ENCODE results near the gene KRTDAP.

KRTDAP gene

DNA sequence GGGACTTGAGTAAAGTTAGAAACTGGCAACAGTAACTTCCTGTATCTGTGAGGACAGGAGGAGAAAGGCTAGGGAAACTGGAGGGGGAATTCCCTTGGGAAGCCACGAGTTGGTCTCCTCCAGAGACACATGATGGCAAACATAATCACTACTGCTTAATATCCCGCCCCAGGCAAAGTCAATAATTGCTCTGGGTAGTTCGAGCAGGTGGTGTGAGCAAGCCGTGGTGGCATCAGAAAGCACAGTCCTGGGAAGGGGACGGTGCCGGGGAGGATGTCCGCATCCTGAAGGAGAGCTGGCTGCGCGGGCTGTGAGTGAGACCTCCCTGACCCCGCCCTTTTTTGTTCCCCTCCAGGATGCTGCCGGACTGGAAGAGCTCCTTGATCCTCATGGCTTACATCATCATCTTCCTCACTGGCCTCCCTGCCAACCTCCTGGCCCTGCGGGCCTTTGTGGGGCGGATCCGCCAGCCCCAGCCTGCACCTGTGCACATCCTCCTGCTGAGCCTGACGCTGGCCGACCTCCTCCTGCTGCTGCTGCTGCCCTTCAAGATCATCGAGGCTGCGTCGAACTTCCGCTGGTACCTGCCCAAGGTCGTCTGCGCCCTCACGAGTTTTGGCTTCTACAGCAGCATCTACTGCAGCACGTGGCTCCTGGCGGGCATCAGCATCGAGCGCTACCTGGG, 40.8 kb downstream of the KRTDAP start:
- DNase-seq = no peak

DNA sequence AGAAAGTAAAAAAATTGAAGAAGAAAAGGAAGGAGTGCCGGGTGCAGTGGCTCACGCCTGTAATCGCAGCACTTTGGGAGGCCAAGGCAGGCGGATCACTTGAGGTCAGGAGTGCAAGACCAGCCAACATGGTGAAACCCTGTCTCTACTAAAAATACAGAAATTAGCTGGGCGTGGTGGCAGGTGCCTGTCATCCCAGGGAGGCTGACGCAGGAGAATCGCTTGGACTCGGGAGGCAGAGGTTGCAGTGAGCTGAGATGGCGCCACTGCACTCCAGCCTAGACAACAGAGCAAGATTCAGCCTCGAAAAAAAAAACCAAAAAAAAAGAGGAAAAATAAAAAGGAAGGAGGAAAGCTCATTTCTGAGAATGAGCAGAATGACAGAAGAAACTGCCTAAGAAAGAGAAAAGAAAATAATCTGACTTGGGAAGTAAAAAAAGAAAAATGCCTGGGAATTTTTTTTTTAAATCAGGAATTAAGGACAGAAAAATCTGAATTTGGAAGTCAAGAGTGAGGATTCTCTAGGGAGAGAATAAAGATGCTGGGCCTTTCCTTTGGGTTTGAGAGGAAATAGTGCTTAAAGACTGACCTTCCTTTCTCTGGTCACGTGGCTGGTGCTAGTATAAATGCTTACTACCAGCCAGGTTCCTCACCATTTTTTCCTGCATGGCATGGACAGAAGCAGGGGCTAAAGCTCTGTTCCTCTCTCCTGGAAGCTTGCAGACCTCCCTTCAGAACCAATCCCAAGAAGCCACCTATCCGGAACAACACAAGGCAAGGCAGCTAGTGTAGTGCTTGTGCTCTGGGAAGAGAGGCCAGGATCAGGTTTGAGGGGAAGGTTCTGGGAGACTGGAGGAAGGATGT, 42.4 kb downstream of the KRTDAP start, which contains the start of gene FFAR2:
Gene FFAR2, plus strand, starts transcription at position 652 of the 864 bp plus-strand sequence. CDS start 1,458 bp downstream, outside the sequence.
- DNase-seq = no peak

- DNase-seq = no peak
Measured at GRCh38 chr19:35445826-35446593, 44.3 kb downstream of the KRTDAP start.

GRCh38 chr19:35444735-35445134, 45.5 kb downstream of the KRTDAP start:
- DNase-seq = no peak

DNA sequence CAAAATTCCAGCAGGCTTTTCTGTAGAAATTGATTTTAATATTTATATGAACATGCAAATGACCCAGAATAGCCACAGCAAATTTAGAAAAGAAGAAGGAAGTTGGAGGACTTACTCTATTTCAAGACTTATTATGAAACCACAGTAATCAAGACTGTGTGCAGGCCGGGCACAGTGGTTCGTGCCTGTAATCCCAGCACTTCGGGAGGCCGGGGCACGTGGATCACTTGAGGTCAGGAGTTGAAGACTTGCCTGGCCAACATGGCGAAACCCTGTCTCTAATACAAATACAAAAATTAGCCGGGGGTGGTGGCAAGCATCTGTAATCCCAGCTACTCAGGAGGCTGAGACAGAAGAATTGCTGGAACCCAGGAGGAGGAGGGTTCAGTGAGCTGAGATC, 48.2 kb downstream of the KRTDAP start:
- no peak for DNase-seq

GRCh38 chr19:35439921-35440320, 50.3 kb downstream of the KRTDAP start:
- DNase-seq = no peak

GRCh38 chr19:35438527-35438926, 51.7 kb downstream of the KRTDAP start:
- no peak for DNase-seq

DNA sequence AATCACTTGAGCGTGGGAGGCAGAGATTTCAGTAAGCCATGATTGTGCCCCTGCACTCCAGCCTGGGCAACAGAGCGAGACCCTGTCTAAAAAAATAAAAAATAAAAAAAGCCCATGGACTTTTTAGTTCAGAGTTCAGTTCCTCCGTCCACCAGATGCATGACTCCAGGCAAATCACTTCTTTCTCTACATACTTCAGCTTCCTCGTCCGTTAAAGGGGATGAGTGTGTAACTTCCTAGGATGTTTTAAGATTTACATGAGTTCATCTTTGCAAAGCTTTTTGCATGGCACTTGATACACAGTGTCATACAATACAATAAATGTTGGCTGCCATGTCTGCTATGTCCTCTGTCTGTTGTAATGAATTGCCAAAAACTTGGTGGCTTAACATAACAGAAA, 52.2 kb downstream of the KRTDAP start:
- DNase-seq = no peak

DNA sequence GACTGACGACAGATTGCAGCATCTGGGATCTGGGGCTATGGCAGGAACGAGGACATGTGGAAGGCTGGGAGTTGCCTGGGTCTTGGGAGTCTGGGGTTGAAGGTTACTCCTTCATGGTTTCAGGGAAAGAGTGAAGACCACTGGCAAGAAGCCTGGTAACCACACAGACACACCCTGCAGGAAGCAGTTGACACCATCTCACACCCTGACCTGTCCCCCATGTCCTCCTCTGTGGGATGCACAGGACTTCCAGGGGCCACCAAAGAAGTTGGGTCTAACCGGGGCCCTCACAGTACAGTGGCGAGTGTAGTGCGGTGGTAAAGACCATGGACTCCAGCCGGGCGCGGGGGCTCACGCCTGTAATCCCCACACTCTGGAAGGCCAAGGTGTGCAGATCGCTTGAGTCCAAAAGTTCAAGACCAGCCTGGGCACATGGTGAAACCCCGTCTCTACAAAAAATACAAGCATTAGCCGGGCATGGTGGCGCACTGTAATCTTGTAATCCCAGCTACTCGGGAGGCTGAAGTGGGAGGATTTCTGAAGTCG, 52.8 kb downstream of the KRTDAP start:
- DNase-seq = no peak

All from SW 1271 (cell line).